Activated CD8-positive, alpha-beta T cell treated with anti-CD3 and anti-CD28 coated beads for 36 hours (primary cell): ENCODE results near the gene UBE2G2. TPM values are rescaled to one million over a fixed set of nuclear protein-coding genes. Genes with fewer than 3 reads are reported as not detected.

ENCODE experiments used
- ATAC-seq: fragments of 200-7000 bp; cut with Tn5 transposase; one replicate; pipeline ENCODE4 v1.10.0; 2021; ENCODE audit warnings: mild to moderate bottlenecking, moderate library complexity
- CTCF ChIA-PET: fragments of 350-600 bp; sonication (Branson Sonifier 250); formaldehyde crosslinking; loops from one replicate; lab custom pipeline; 2021; ENCODE audit warnings: antibody characterized with exemption; lab: Charles Lee
- POLR2A ChIA-PET: fragments of 350-600 bp; sonication (Branson Sonifier 250); formaldehyde crosslinking; loops from one replicate; lab custom pipeline; 2021; ENCODE audit warnings: antibody characterized with exemption; lab: Charles Lee
- DNase-seq: peaks from one replicate; pipeline ENCODE4 v3.0.0-alpha.2; 2020
- H3K27ac Mint-ChIP-seq: one replicate; pipeline ENCODE4 v1.8.0; 2021; ENCODE audit warnings: mild to moderate bottlenecking, mixed read lengths
- H3K27me3 Mint-ChIP-seq: one replicate; pipeline ENCODE4 v1.8.0; 2021; ENCODE audit warnings: mixed read lengths
- H3K36me3 Mint-ChIP-seq: one replicate; pipeline ENCODE4 v1.8.0; 2021; ENCODE audit warnings: low read depth, mixed read lengths
- H3K4me1 Mint-ChIP-seq: one replicate; pipeline ENCODE4 v1.8.0; 2021; ENCODE audit warnings: low read depth, mixed read lengths
- H3K4me3 Mint-ChIP-seq: one replicate; pipeline ENCODE4 v1.8.0; 2021; ENCODE audit warnings: mild to moderate bottlenecking, moderate library complexity, mixed read lengths
- H3K9me3 Mint-ChIP-seq: one replicate; pipeline ENCODE4 v1.8.0; 2021; ENCODE audit warnings: mixed read lengths
- intact Hi-C: fragments of 100-400 bp; cut with micrococcal nuclease; formaldehyde crosslinking; loops from one replicate; pipeline ENCODE4 v1.10.0; 2022
- total RNA-seq, 2 experiments: library from RNA; stranded (reverse); gene quantifications; one replicate each; pipeline ENCODE4 v1.2.3, GENCODE V29; 2021
- TF ChIP-seq, protein P1 (sequence below): fragments of 200-600 bp; IDR thresholded peaks from one replicate; pipeline ENCODE4 v1.8.0; 2022; ENCODE audit warnings: antibody characterized with exemption, mild to moderate bottlenecking

The UBE2G2 gene
- total RNA-seq, 2 experiments from 2014 or later = 113 to 115 TPM

DNA sequence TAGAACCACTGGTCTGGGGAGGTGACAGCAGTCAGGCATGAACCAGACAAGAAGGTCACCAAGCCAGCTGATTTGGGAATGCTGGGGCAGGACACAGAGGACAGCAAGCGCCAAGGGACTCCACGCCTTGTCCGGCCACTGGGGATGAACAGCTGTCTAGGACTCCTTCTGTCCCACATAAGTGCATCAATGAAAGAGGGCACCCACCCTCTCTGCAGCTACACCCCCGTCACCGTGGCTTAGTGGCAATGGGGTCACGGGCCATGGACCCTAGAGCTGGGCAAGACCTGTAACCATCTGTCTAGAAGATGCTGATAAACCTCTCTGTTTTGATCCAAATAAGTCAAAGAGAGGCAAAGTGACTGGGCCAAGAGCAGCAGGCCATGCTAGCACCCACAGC, 16.8 kb downstream of the UBE2G2 start:
- Mint-ChIP-seq H3K9me3 (no peaks in the 10 kb centered on the region), H3K4me1 (peaks cover 46% of the 10 kb centered on the region), H3K36me3 (peaks cover 24% of the 10 kb centered on the region), H3K27ac (no peak overlapping the region), H3K27me3 (no peaks in the 10 kb centered on the region), H3K4me3 (no peak overlapping the region)
- DNase-seq (no peak), ATAC-seq (no peak)
- intact Hi-C loops = no loop called here
- TF ChIP-seq, protein P1, sequence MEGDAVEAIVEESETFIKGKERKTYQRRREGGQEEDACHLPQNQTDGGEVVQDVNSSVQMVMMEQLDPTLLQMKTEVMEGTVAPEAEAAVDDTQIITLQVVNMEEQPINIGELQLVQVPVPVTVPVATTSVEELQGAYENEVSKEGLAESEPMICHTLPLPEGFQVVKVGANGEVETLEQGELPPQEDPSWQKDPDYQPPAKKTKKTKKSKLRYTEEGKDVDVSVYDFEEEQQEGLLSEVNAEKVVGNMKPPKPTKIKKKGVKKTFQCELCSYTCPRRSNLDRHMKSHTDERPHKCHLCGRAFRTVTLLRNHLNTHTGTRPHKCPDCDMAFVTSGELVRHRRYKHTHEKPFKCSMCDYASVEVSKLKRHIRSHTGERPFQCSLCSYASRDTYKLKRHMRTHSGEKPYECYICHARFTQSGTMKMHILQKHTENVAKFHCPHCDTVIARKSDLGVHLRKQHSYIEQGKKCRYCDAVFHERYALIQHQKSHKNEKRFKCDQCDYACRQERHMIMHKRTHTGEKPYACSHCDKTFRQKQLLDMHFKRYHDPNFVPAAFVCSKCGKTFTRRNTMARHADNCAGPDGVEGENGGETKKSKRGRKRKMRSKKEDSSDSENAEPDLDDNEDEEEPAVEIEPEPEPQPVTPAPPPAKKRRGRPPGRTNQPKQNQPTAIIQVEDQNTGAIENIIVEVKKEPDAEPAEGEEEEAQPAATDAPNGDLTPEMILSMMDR = no peak
- CTCF ChIA-PET = interaction anchor here (1.3 to 4.3 kb wide), 2 partner anchors 9 to 274 kb away, joined by 5 to 35 read pairs; no protein-coding TSS in a partner anchor
- POLR2A ChIA-PET = no interaction called here

DNA sequence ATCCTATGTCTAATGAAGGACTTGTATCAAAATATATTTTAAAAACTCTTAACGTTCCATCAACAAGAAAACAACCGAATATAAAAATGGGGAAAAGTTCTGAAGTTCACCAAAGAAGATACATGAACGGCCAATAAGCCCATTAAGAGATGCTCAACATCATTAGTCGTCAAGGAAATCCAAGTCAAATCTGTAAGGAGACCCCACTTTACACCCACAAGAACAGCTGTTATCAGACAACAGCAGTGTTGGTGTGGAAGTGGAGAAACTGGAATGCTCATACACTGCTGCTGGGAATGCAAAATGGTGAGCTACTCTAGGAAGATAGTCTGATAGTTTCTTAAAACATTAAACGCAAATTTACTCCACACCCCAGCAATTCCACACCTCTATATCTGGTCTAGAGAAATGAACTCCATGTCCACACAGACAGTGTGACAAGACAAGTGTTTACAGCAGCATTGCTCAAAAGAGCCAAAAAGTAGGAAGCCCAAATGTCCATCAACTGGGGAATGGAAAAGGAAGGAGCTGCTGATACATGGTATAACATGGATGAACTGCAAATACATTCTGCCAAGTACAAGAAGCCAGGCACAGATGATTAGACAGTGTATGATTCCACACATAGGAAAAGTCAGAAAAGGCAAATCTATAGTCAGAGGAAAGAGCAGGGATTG, 18.5 kb downstream of the UBE2G2 start:
- intact Hi-C loops = no loop called here
- ATAC-seq (no peak), DNase-seq (no peak)
- peaks cover 24% of the 10 kb centered on the region for H3K36me3 Mint-ChIP-seq
- H3K4me1 Mint-ChIP-seq = peaks cover 44% of the 10 kb centered on the region
- POLR2A ChIA-PET = no interaction called here
- CTCF ChIA-PET = interaction anchor here (1.3 to 4.3 kb wide), 2 partner anchors 10 to 13 kb away, joined by 3 to 35 read pairs; no protein-coding TSS in a partner anchor
- no peak overlapping the region for H3K27ac Mint-ChIP-seq
- TF ChIP-seq, protein P1 = no peak
- H3K9me3 Mint-ChIP-seq = no peaks in the 10 kb centered on the region
- no peak overlapping the region for H3K4me3 Mint-ChIP-seq
- H3K27me3 Mint-ChIP-seq = no peaks in the 10 kb centered on the region

DNA sequence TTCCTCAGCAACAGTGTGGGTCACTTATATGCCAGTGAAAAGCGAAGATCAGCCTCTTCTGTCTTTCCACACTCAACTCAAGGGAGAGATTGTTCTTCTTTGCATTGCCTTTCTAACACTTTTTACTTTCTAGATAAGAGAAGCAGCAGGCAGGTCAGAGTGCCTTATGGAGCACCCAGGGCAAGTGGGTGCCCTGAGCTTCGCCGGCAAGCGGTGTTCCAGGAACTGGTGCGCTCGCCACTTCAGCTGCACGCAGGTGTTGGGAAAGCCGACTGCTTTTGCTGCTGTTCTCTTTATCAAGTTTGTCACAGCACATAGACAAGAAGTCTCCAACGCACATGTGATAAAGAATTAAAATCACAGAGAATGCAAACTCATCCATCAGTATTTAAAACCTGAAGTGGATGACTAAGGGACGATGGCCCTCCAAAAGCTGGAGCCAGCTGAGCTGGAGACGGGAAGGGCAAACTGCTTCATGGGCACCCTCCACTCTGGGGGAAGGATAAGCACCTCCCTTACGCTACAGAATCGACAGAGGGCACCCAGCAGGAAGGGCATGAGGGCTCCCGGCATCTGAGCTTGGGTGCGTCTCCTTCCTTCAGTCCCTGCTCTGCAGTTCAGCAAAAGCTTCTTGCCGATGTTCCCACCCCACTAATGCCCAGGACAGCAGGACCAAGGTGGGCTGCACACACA, 20.7 kb downstream of the UBE2G2 start:
- ChIA-PET CTCF (interaction anchor here (1.2 to 4.3 kb wide), 3 partner anchors 12 to 271 kb away, joined by 3 to 35 read pairs (median 5); no protein-coding TSS in a partner anchor), POLR2A (no interaction called here)
- no peak overlapping the region for H3K27ac Mint-ChIP-seq
- H3K4me1 Mint-ChIP-seq = peaks cover 33% of the 10 kb centered on the region
- TF ChIP-seq, protein P1 = no peak
- ATAC-seq (no peak), DNase-seq (no peak)
- peaks cover 28% of the 10 kb centered on the region for H3K36me3 Mint-ChIP-seq
- H3K9me3 Mint-ChIP-seq = no peaks in the 10 kb centered on the region
- intact Hi-C loops = no loop called here
- no peak overlapping the region for H3K4me3 Mint-ChIP-seq
- no peaks in the 10 kb centered on the region for H3K27me3 Mint-ChIP-seq

- no peaks in the 10 kb centered on the region for H3K27me3 Mint-ChIP-seq
- H3K27ac Mint-ChIP-seq = peak overlapping the region; percentile 47
- intact Hi-C loops = no loop called here
- ATAC-seq = no peak
- TF ChIP-seq, protein P1 = no peak
- H3K36me3 Mint-ChIP-seq = peaks cover 29% of the 10 kb centered on the region
- no peak for DNase-seq
- H3K4me3 Mint-ChIP-seq = no peak overlapping the region
- no peaks in the 10 kb centered on the region for H3K9me3 Mint-ChIP-seq
- ChIA-PET POLR2A (no interaction called here), CTCF (no interaction called here)
- peaks cover 28% of the 10 kb centered on the region for H3K4me1 Mint-ChIP-seq
These were observed 21.5 kb downstream of the UBE2G2 start for GRCh38 chr21:44780137-44780502.
